Right lobe of liver (tissue), 6 donors: Measurements from ENCODE around the gene LDLRAP1. TPM values are rescaled to one million over a fixed set of nuclear protein-coding genes. Genes with fewer than 3 reads are reported as not detected.
A peak's percentile ranks its signal among the peaks of the same experiment; 100 is the strongest.

Source experiments
- ATAC-seq, 4 donors: fragments of 200-7000 bp; cut with Tn5 transposase; one replicate each; pipeline ENCODE4 v1.9.1; 2020; ENCODE audit warnings: mild to moderate bottlenecking in 4 of 4, moderate library complexity in 4 of 4
- DNase-seq, 3 donors: peaks; one replicate each; pipeline ENCODE4 v3.0.0-alpha.2; 2020
- H3K27ac ChIP-seq, 3 donors: fragments of 200-600 bp; one replicate each; pipeline ENCODE4 v1.8.0; 2022
- H3K27me3 ChIP-seq, 2 donors: fragments of 200-600 bp; one replicate each; pipeline ENCODE4 v1.8.0; 2022
- H3K36me3 ChIP-seq, 4 donors: fragments of 200-600 bp; sonication (generic) in 1 of 4; one replicate each; pipeline versions ENCODE4 v1.5.1 to v1.8.0; 2017 to 2022; ENCODE audit warnings: control low read depth in 1 of 4
- H3K4me1 ChIP-seq, 4 donors: fragments of 200-600 bp; sonication (generic) in 1 of 4; one replicate each; pipeline versions ENCODE4 v1.5.1 to v1.8.0; 2017 to 2022; ENCODE audit warnings: control low read depth in 1 of 4
- H3K4me3 ChIP-seq, 3 donors: fragments of 200-600 bp; one replicate each; pipeline ENCODE4 v1.8.0; 2022
- H3K9me3 ChIP-seq, 4 donors: fragments of 200-600 bp; sonication (generic) in 1 of 4; one replicate each; pipeline versions ENCODE4 v1.5.1 to v1.8.0; 2017 to 2022; ENCODE audit warnings: control low read depth in 1 of 4
- POLR2A ChIP-seq: fragments of 450-650 bp; IDR thresholded peaks from one replicate; pipeline ENCODE4 v1.6.1; 2017; ENCODE audit warnings: antibody characterized with exemption, mild to moderate bottlenecking
- WGBS: methylation state at CpG from one replicate; pipeline ENCODE4 v1.1.6; 2018; ENCODE audit warnings: low coverage, low lambda C conversion rate; ENCODE audit not compliant: insufficient coverage; ENCODE audit errors: missing lambda C conversion rate; 5-methylcytosine and 5-hydroxymethylcytosine counted together
- intact Hi-C, 2 donors: fragments of 100-400 bp; cut with DNase I; formaldehyde crosslinking; loops; one replicate each; pipeline versions ENCODE4 v1.11.2 to v1.14.1; 2022
- total RNA-seq, 6 experiments: library from RNA; depleted of rRNA in 2 of 6; stranded (reverse); fragments of >200 nt in 2 of 6; fragmentation: NEBNext Ultra II Directional in 3 of 6; extraction: Animal tissue kit (Norgen Biotek cat#: 25700) in 3 of 6; gene quantifications; one replicate each; pipeline versions ENCODE4 v1.1.0 to v1.2.4, GENCODE V29; 2016 to 2023
- TF ChIP-seq, protein P1 (sequence below), 4 donors: fragments of 200-600 bp in 3 of 4; fragments of 450-650 bp in 1 of 4; IDR thresholded peaks; one replicate each; pipeline versions ENCODE4 v1.5.1 to v1.8.0; 2016 to 2022; ENCODE audit warnings: antibody characterized with exemption in 4 of 4, mild to moderate bottlenecking in 2 of 4
- donor health status: DM: no; HTN: yes; CAD: no.
- donor health status: DM: no; HTN: no; CAD: no.
- donor health status: DM: no; HTN: no; CAD: no.
- donor health status: DM: no; HTN: yes; CAD: no.
- donor health status: DM: no; HTN: yes; CAD: no.

Gene LDLRAP1
- total RNA-seq, 6 experiments from 2014 or later: 15.3 to 24.3 (median 16.7) TPM

DNA sequence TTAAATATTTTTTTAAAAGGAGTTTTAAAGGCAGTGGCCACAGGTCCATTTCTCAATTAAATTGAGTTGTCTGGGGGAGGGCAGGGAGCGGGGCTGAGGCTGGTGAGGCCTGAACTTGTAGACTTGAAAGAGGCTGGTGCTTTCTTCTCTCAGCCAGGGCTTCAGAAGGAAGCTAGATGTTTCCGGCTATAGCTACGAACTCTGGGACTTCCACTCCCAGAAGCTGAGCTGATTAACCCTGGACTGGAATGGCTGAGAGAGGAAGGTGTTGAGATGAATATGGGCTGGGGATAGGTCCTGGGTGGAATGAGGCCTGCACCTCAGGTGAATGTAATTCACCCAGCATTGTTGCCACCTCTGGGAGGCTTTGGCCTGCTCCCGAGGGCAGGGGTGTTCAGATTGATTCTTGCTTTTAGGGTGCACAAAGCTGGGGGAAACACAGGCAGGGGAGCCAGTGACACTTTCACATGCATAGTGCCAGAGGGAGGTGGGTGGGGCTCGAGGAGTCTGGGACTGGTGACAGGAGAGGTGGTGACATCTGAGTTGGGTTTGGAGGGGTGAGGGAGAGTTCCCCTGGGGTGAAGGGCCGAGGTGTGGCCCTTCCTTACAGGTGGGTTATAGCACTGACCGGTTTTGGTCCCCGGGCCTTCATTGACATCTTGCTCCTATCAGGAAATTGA lies 18.2 kb downstream of the LDLRAP1 start:
- DNase-seq (no peak), ATAC-seq (no peak)
- no peaks in the 10 kb centered on the region for H3K27me3 ChIP-seq
- H3K9me3 ChIP-seq: no peaks in the 10 kb centered on the region
- no peak overlapping the region for H3K4me3 ChIP-seq
- peaks cover 0 to 12% (median 2%) of the 10 kb centered on the region in 4 donors for H3K4me1 ChIP-seq
- no peak overlapping the region for H3K27ac ChIP-seq
- H3K36me3 ChIP-seq: peaks cover 0 to 11% (median 3%) of the 10 kb centered on the region in 4 donors
- 47% methylated on average over 3 of the region's 8 CpGs for WGBS
- TF ChIP-seq POLR2A: no peak
- TF ChIP-seq, protein P1, sequence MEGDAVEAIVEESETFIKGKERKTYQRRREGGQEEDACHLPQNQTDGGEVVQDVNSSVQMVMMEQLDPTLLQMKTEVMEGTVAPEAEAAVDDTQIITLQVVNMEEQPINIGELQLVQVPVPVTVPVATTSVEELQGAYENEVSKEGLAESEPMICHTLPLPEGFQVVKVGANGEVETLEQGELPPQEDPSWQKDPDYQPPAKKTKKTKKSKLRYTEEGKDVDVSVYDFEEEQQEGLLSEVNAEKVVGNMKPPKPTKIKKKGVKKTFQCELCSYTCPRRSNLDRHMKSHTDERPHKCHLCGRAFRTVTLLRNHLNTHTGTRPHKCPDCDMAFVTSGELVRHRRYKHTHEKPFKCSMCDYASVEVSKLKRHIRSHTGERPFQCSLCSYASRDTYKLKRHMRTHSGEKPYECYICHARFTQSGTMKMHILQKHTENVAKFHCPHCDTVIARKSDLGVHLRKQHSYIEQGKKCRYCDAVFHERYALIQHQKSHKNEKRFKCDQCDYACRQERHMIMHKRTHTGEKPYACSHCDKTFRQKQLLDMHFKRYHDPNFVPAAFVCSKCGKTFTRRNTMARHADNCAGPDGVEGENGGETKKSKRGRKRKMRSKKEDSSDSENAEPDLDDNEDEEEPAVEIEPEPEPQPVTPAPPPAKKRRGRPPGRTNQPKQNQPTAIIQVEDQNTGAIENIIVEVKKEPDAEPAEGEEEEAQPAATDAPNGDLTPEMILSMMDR (IDR thresholded peaks at IDR 0.05): no peak
- intact Hi-C loops: no loop called here

GRCh38 chr1:25562101-25562927 lies 18.9 kb downstream of the LDLRAP1 start:
- TF ChIP-seq POLR2A: no peak
- TF ChIP-seq, protein P1 (IDR thresholded peaks at IDR 0.05): no peak
- DNase-seq (no peak), ATAC-seq (peak in 3 of 4 donors; percentile 34 to 39 (median 35))
- Histone ChIP-seq H3K4me1 (peaks cover 0 to 12% (median 4%) of the 10 kb centered on the region in 4 donors), H3K4me3 (no peak overlapping the region), H3K9me3 (no peaks in the 10 kb centered on the region), H3K36me3 (peaks cover 0 to 11% (median 3%) of the 10 kb centered on the region in 4 donors), H3K27me3 (no peaks in the 10 kb centered on the region), H3K27ac (no peak overlapping the region)
- intact Hi-C loops: no loop called here
- 66% methylated on average over 5 of the region's 8 CpGs for WGBS

DNA sequence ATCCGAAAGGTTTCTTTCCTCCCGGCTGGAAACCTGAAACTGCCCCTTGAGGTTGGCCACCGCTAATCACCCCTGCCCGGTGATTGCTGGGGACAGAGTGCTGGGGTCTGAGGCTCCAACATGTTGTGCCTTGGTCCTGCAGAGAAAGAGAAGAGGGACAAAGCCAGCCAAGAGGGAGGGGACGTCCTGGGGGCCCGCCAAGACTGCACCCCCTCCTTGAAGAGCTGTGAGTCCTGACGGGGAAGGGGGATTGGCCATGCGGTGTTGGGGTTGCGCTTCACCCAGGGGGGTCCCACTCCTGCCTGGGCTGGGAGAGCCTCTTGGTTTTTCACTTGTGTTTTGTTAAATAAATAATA lies 19.5 kb downstream of the LDLRAP1 start:
- no peak for DNase-seq
- no peaks in the 10 kb centered on the region for H3K27me3 ChIP-seq
- 73% methylated on average over 2 of the region's 9 CpGs for WGBS
- TF ChIP-seq POLR2A: no peak
- TF ChIP-seq, protein P1 (IDR thresholded peaks at IDR 0.05): no peak
- no peak overlapping the region for H3K4me3 ChIP-seq
- peaks cover 0 to 11% (median 3%) of the 10 kb centered on the region in 4 donors for H3K36me3 ChIP-seq
- ATAC-seq: no peak
- peaks cover 0 to 18% (median 5%) of the 10 kb centered on the region in 4 donors for H3K4me1 ChIP-seq
- intact Hi-C loops: no loop called here
- H3K9me3 ChIP-seq: no peaks in the 10 kb centered on the region
- H3K27ac ChIP-seq: no peak overlapping the region

- Histone ChIP-seq H3K4me3 (no peak overlapping the region), H3K4me1 (peaks cover 0 to 18% (median 6%) of the 10 kb centered on the region in 4 donors), H3K36me3 (peaks cover 0 to 11% (median 3%) of the 10 kb centered on the region in 4 donors), H3K27me3 (no peaks in the 10 kb centered on the region), H3K27ac (no peak overlapping the region), H3K9me3 (no peaks in the 10 kb centered on the region)
- intact Hi-C loops: no loop called here
- no peak for DNase-seq
- WGBS: 92% methylated on average over 9 of the region's 20 CpGs
- ATAC-seq: no peak
- TF ChIP-seq, protein P1 (IDR thresholded peaks at IDR 0.05): no peak
- no peak for TF ChIP-seq POLR2A
Observed at GRCh38 chr1:25563330-25564215, 20.2 kb downstream of the LDLRAP1 start.
